NCI-H2107 (cell line): ENCODE data around the gene DNAH3.
"Not testable (repeated sequence)": the region's sequence is repeated elsewhere in the genome, so short reads cannot be mapped to it uniquely, and the experiment has no call there.

Source experiments
- DNase-seq: peaks from one replicate; lab custom pipeline; 2025; lab: John Stamatoyannopoulos, UW

Gene DNAH3

GRCh38 chr16:21128991-21129390, 21.7 kb downstream of the DNAH3 start:
- no peak for DNase-seq

GRCh38 chr16:21126518-21126917, 24.1 kb downstream of the DNAH3 start:
- DNase-seq = no peak

GRCh38 chr16:21125191-21125590, 25.5 kb downstream of the DNAH3 start:
- DNase-seq = no peak

- DNase-seq = no peak
These were observed 29.6 kb downstream of the DNAH3 start for GRCh38 chr16:21120976-21121520.

- no peak for DNase-seq
These were observed 33.1 kb downstream of the DNAH3 start for GRCh38 chr16:21117567-21117966.

GRCh38 chr16:21116148-21116693, 34.4 kb downstream of the DNAH3 start:
- no peak for DNase-seq

GRCh38 chr16:21115551-21115950, 35.1 kb downstream of the DNAH3 start:
- not testable (repeated sequence) for DNase-seq

- no peak for DNase-seq
These were observed 46.4 kb downstream of the DNAH3 start for GRCh38 chr16:21103941-21104860.

- no peak for DNase-seq
These were observed 48.8 kb downstream of the DNAH3 start for GRCh38 chr16:21101631-21102420.

- DNase-seq = no peak
These were observed 50.2 kb downstream of the DNAH3 start for GRCh38 chr16:21100447-21100846.

- no peak for DNase-seq
These were observed 53.5 kb downstream of the DNAH3 start for GRCh38 chr16:21097151-21097550.

GRCh38 chr16:21094719-21095118, 55.9 kb downstream of the DNAH3 start:
- not testable (repeated sequence) for DNase-seq

GRCh38 chr16:21092951-21093350, 57.7 kb downstream of the DNAH3 start:
- no peak for DNase-seq

GRCh38 chr16:21088646-21089538, 61.8 kb downstream of the DNAH3 start:
- DNase-seq = no peak

- no peak for DNase-seq
These were observed 62.5 kb downstream of the DNAH3 start for GRCh38 chr16:21088143-21088542.

- DNase-seq = no peak
These were observed 65.9 kb downstream of the DNAH3 start for GRCh38 chr16:21084631-21085225.

- DNase-seq = no peak
These were observed 66.8 kb downstream of the DNAH3 start for GRCh38 chr16:21083729-21084268.

- DNase-seq = no peak
These were observed 69.3 kb downstream of the DNAH3 start for GRCh38 chr16:21081329-21081728.

- no peak for DNase-seq
These were observed 72.1 kb downstream of the DNAH3 start for GRCh38 chr16:21078563-21078962.

GRCh38 chr16:21076186-21076883, 74.3 kb downstream of the DNAH3 start:
- DNase-seq = no peak
